GM10266 (cell line): ENCODE data around the gene PPP6R2.

ENCODE experiments used
- DNase-seq: peaks from one replicate; pipeline ENCODE4 v3.0.0; 2012; ENCODE audit errors: extremely low spot score
- CTCF ChIP-seq: IDR thresholded peaks from 2 replicates; pipeline ENCODE4 v1.5.1; 2012; ENCODE audit warnings: mild to moderate bottlenecking, low read depth; ENCODE audit not compliant: control insufficient read depth, insufficient read depth; ENCODE audit errors: missing control alignments

PPP6R2 gene

GRCh38 chr22:50461979-50462540 lies 118.9 kb downstream of the PPP6R2 start:
- no peak for TF ChIP-seq CTCF
- no peak for DNase-seq

- DNase-seq, result no peak
- TF ChIP-seq CTCF, result no peak
These were observed 120.2 kb downstream of the PPP6R2 start for GRCh38 chr22:50463188-50463900.

GRCh38 chr22:50464451-50464850 lies 121.3 kb downstream of the PPP6R2 start:
- no peak for DNase-seq
- no peak for TF ChIP-seq CTCF

GRCh38 chr22:50465066-50465930 lies 122.2 kb downstream of the PPP6R2 start:
- DNase-seq, result no peak

GRCh38 chr22:50467341-50467740 lies 124.2 kb downstream of the PPP6R2 start:
- TF ChIP-seq CTCF, result no peak
- no peak for DNase-seq

More at GRCh38 chr22:50465066-50465930, 122.2 kb downstream of the PPP6R2 start:
- TF ChIP-seq CTCF, result no peak

GRCh38 chr22:50467773-50468440 lies 124.8 kb downstream of the PPP6R2 start:
- no peak for DNase-seq
- TF ChIP-seq CTCF, result no peak
